ENCODE data around the gene CADM2.

Gene CADM2

DNA sequence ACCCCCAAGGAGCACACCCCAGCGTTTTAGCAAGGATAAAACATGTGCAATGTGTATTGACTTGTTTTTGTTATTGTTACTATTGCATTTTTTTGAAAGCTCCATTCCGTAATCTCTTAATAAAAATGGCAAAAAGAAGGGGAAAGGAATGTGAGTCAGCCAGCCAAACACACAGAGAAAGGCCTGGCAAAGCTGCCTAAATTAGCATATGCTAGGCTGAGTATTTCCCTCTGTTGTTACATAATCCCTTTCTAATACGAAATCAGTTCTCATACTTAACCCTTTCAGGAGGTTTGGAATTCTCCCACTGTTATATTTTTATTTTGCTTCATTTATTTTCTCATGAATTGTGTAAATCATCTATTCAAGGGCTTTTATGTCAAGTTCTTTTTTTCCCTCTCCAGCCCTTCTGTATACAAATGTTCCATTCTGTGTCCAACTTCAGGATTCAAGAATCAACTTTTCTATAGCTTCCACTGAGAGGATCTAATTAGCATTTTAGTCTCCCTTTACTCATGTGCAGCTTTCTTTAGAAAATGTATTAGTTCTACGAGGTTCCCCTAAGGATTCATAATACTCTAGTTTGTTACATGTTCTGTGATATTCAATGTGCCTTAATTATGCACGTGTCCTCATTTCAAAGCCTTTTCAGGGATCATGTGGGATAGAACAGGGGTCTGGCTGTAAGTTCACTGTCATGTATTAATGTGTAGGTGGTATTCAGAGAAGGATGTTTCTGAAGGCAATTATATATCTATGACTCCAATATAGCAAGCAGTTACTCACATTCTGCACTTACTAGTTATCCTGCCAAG, 9.2 kb downstream of the CADM2 start:
- TF ChIP-seq GATA1 (IDR thresholded peaks at IDR 0.05; ENCODE audit: low read depth, low read length) (no peak), POLR2A (IDR thresholded peaks at IDR 0.05; ENCODE audit: low read length) (no peak)
- no peak for DNase-seq

DNA sequence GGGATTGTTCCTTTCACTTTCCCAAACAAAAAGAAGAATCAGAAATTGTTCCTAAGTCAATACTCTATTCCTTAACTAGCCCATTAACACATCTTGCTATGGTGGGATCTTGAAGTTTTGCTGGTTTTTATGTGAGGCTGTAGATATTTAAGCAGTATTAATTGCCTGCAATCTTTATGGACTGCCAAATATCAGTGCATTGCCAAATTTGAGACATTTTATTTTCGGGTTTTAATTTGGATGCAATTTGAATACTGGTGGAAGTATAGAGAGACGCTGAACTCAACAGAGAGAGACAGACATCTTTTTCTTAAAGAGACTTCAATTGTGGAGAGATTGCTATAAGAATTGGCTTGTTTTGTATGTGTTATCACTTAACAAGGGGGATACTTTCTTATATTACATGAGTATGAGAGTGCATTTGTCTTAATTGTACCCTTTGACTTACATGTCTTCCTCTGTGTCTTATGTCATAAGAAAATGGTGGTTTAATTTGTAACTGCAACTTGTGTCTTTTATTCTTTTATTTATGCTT, 10.0 kb downstream of the CADM2 start:
- no peak for TF ChIP-seq GATA1 (IDR thresholded peaks at IDR 0.05; ENCODE audit: low read depth, low read length)
- no peak for TF ChIP-seq POLR2A (IDR thresholded peaks at IDR 0.05; ENCODE audit: low read length)
- no peak for DNase-seq

DNA sequence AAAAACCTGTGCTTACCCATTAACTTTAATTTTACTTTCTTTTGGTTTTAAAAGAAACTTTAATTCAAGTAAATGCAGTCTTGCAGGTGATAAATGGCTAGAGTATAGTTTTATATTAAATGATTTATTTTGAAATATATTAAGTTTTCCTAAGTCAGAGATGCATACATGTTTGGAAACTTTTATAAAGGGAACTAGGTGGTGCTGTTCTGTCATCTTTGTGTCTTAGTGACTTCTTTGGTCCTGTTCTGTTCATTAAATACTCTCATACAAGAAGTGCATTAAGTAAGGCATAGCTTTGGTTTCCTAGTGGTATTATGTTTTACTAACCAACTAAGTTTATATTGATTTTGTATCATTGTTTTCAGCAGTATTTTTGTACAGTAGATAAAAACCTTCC, 15.6 kb downstream of the CADM2 start:
- DNase-seq = no peak

DNA sequence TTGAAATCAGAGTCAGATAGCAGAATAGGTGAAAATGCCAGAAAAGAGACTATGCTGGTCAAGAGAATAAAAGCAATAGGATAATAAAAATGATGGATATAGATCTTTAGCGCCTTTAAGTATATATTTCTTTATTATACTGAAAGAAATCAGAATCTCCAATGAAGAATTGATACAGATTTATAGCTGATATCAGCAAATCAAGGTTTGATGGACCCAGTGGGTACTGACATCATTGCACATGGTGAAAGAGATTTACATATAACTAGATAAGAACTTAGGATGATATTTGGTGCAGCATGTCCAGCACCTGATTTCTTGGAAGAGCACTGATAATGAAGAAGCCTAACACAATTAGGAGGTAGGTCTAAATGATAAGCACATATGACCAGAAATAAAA, 18.2 kb downstream of the CADM2 start:
- TF ChIP-seq GATA1 (IDR thresholded peaks at IDR 0.05; ENCODE audit: low read depth, low read length) (no peak), POLR2A (IDR thresholded peaks at IDR 0.05; ENCODE audit: low read length) (no peak)
- DNase-seq = no peak

More for the DNA sequence above, 15.6 kb downstream of the CADM2 start:
- TF ChIP-seq POLR2A (IDR thresholded peaks at IDR 0.05; ENCODE audit: low read length) (no peak), GATA1 (IDR thresholded peaks at IDR 0.05; ENCODE audit: low read depth, low read length) (no peak)

DNA sequence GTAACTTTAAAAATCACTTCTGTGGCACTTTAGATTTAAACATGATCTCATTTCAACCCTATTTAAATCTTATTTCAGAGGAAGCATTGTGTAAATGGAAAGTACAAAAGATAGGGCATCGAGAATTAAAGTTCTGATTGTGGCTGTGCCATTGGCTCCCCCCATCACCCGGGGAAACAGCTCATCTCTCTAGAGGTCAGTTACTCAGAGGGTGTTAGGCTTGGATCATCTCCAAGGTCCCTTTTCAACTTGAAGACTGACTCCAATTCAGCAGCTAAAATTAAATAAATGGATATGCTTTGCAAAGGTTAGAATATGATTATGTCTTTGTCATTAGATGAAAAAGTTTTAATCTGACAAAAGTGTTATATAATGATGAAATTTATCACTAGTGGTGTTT, 20.1 kb downstream of the CADM2 start:
- DNase-seq = no peak
- TF ChIP-seq POLR2A (IDR thresholded peaks at IDR 0.05; ENCODE audit: low read length) (no peak), GATA1 (IDR thresholded peaks at IDR 0.05; ENCODE audit: low read depth, low read length) (no peak)

DNA sequence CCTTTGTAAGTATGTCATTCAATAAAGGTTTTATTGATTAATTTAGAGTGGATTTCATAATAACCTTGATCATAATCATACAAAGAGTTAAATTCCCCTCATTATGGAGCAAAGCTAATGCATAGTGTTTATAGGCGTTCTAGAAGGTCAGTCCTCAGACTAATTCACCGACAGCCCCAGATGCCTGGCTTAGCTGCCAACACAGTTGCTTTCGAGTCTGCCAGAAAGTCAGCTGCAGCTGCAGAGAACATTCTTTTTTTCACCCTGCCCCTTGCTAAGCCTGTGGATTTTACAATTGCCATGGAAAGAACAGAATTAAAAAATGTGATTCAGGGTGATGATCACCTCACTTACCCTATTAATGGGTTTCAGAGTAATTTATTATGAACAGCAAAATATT, 21.2 kb downstream of the CADM2 start:
- TF ChIP-seq GATA1 (IDR thresholded peaks at IDR 0.05; ENCODE audit: low read depth, low read length) (no peak), POLR2A (IDR thresholded peaks at IDR 0.05; ENCODE audit: low read length) (no peak)
- no peak for DNase-seq

DNA sequence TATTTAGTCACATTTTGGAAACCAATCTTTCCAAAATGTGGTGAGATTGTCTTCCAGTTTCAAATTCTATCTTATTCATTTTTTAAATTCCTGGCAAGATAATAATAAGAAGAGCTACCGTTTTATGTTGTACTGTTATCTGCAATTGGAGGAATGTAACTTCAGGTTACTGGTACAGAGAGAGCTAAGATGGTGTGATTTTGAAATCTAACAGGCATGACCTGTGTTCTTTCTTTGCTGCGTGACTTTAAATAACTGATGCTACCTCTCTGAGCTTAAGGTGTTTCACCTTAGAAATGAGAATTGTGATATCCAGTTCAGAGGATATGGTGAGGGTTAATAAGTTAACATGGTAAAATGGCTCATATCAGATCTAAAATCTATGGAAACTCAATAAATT, 21.7 kb downstream of the CADM2 start:
- TF ChIP-seq GATA1 (IDR thresholded peaks at IDR 0.05; ENCODE audit: low read depth, low read length) = no peak
- no peak for TF ChIP-seq POLR2A (IDR thresholded peaks at IDR 0.05; ENCODE audit: low read length)
- DNase-seq = no peak

DNA sequence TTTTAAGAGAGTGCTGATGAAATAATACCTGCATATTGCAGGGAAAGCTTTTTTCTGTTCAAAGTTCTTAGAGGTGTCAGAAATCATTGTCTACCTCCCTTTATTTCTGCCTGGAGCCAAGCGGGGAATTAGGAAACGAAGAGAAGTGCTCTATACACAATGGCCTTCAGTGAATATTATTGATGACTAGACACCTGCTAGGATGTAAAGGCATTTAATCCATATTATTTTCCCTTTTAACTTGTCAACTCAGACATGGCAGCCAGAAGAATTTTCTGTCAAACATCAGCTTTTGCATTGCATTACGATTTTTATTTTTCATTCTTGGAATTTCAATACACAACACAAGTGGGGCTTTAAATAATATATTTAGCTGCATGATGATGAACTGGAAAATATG, 24.7 kb downstream of the CADM2 start:
- TF ChIP-seq GATA1 (IDR thresholded peaks at IDR 0.05; ENCODE audit: low read depth, low read length) (no peak), POLR2A (IDR thresholded peaks at IDR 0.05; ENCODE audit: low read length) (no peak)
- no peak for DNase-seq

DNA sequence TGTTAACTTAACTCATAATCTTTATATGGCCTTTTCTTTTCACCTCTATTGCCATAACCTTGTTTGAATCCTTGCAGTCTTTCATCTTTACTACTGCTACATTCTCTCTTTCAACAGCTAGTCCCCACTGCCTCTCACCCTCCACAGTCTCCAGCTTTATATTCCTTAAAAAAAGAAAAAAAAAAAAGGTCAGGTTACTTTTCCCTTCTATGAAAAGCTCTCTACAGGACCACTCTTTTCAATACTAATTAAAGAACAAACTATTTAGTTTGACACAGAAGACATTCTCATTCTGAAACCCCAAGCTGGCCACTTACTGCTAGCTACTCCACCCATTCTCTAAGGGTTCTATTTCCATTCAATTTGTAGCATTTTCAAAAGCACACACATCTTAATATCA, 25.6 kb downstream of the CADM2 start:
- DNase-seq = no peak
- no peak for TF ChIP-seq POLR2A (IDR thresholded peaks at IDR 0.05; ENCODE audit: low read length)
- no peak for TF ChIP-seq GATA1 (IDR thresholded peaks at IDR 0.05; ENCODE audit: low read depth, low read length)

DNA sequence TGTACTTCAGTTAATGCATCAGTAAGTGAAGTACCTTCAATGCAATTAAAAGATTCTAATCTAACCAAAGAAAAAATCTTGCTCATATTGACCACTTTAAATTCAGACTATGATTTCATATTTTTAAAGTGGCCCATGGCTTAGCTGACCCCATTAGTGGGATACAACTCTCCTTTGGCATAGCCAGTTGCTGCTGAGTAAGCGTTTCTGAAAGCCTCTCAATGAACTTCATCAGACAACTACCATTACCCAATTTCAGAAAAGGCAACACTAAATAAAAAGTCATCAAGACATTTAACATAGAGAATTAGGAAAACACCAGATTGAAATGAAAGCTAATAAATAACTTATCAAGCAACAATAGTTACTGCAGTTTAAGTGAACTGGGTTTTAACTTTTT, 27.0 kb downstream of the CADM2 start:
- no peak for DNase-seq
- no peak for TF ChIP-seq GATA1 (IDR thresholded peaks at IDR 0.05; ENCODE audit: low read depth, low read length)
- no peak for TF ChIP-seq POLR2A (IDR thresholded peaks at IDR 0.05; ENCODE audit: low read length)

DNA sequence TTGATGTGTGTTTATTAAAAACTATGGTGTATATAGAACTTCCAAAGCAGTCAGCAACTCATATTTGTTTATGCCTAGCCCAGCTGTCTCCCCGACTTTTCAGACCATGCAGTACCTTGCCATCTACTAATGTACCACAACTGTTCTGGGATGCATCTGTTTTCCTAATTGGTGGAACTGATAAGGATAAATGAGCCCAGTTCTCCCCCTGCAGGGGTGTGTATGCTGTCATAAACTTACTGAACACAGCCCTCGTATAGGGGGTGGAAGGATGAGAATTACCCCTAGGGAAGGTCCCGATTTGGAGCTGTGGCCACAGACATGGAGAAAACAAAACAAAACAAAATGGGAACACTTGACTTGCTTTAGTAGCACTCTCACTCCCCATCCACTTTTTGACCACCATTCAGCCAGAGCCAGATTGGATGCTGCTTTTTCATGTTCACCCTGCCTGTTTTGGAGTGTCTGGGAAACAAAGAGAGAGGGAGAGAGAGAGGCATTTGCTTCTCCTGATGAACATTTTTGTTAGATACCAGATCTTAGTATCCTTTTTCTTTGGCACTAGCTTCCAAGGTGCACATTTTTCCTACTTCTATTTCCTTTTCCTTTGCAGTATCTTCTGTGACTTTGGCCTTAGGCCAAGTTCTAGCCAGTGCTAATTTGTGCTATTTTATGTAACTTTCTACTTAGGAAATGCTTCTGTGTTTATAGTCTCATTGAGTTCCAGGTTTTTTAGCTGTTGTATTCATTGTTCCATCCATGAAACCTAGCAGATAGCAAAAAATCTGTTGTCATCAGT, 29.1 kb downstream of the CADM2 start:
- TF ChIP-seq GATA1 (IDR thresholded peaks at IDR 0.05; ENCODE audit: low read depth, low read length) = no peak
- no peak for TF ChIP-seq POLR2A (IDR thresholded peaks at IDR 0.05; ENCODE audit: low read length)
- no peak for DNase-seq

DNA sequence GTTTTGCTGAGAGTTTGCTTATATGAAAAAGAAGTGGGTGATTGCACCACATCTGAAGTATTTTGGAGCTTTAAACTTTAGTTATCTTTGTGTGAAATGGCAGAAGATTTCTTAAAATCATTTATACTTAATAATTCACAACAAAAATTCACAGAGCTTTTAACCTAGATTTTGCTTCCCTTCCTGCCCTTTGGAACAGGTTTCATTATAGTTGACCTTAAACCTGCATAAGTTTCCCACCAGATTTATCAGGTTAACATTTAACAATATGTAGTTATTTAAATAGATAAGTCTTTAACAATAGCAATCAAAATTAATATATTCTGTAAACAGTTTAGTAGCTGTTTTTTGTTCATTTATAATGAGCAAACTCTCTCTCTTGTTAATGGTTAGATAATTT, 30.3 kb downstream of the CADM2 start:
- DNase-seq = no peak
- no peak for TF ChIP-seq GATA1 (IDR thresholded peaks at IDR 0.05; ENCODE audit: low read depth, low read length)
- TF ChIP-seq POLR2A (IDR thresholded peaks at IDR 0.05; ENCODE audit: low read length) = no peak

DNA sequence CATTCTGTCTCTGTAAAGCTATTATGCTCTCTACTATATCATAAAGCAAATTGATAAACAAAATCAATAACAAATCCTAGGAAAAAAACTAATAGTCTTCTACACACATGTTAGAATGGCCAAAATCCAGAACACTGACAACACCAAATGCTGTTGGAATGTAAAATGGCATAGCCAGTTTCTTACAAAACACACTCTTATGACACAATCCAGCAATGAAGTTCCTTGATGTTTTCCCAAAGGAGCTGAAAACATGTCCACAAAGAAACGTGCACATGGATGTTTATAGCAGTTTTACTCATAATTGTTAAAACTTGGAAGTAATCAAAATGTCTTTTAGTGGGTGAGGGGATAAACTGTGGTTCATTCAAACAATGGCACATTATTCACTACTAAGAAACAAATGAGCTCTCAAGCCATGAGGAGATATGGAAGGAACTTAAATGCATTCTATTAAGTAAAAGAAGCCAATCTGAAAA, 32.7 kb downstream of the CADM2 start:
- no peak for DNase-seq
- TF ChIP-seq GATA1 (IDR thresholded peaks at IDR 0.05; ENCODE audit: low read depth, low read length) (no peak), POLR2A (IDR thresholded peaks at IDR 0.05; ENCODE audit: low read length) (no peak)

DNA sequence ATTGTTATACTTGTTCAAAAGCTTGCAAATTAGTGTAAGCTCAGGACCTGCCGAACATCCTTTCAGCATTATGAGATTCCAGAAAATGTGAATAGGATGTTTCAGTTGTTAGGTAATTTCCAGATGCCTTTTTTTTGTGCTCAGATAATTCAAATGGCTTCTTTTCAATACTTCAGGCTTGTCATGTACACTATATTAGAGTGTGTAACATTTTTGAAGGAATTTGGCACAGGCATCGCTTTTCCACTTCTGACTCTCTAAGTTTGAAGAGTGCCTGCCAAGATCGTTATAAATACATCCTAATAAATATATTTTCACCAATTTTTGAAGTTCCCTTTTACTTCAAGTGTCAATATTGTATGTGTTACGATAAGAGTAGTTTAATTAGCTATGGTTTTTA, 35.2 kb downstream of the CADM2 start:
- no peak for DNase-seq
- TF ChIP-seq POLR2A (IDR thresholded peaks at IDR 0.05; ENCODE audit: low read length) (no peak), GATA1 (IDR thresholded peaks at IDR 0.05; ENCODE audit: low read depth, low read length) (no peak)

Data from erythroblast (primary cell).